Hepatocyte (in vitro differentiated cells): ENCODE measurements around the gene RBBP8NL. TPM values are rescaled to one million over a fixed set of nuclear protein-coding genes. Genes with fewer than 3 reads are reported as not detected.

Experiments used
- DNase-seq: peaks from one replicate; pipeline ENCODE4 v3.0.0-alpha.2; 2016; ENCODE audit warnings: low spot score
- H2AFZ ChIP-seq: fragments of 200-600 bp; sonication (generic); 2 replicates; pipeline ENCODE4 v1.6.0; 2016; ENCODE audit warnings: antibody characterized with exemption, mild to moderate bottlenecking
- H3K27ac ChIP-seq: fragments of 200-600 bp; sonication (generic); 2 replicates; pipeline ENCODE4 v1.5.1; 2016; ENCODE audit warnings: mild to moderate bottlenecking
- H3K27me3 ChIP-seq: fragments of 200-600 bp; sonication (generic); 2 replicates; pipeline ENCODE4 v1.6.1; 2016
- H3K36me3 ChIP-seq: fragments of 200-600 bp; sonication (generic); replicated peaks from 2 replicates; pipeline ENCODE4 v1.5.1; 2016; ENCODE audit warnings: low read depth; ENCODE audit not compliant: insufficient read depth
- H3K4me1 ChIP-seq: fragments of 200-600 bp; sonication (generic); 2 replicates; pipeline ENCODE4 v1.5.1; 2016; ENCODE audit warnings: mild to moderate bottlenecking, moderate library complexity; ENCODE audit not compliant: insufficient read depth
- H3K4me2 ChIP-seq: fragments of 200-600 bp; sonication (generic); 2 replicates; pipeline ENCODE4 v1.6.0; 2016
- H3K4me3 ChIP-seq: fragments of 200-600 bp; sonication (generic); 2 replicates; pipeline ENCODE4 v1.5.1; 2016; ENCODE audit warnings: mild to moderate bottlenecking
- H3K79me2 ChIP-seq: fragments of 200-600 bp; sonication (generic); 2 replicates; pipeline ENCODE4 v1.6.0; 2017; ENCODE audit warnings: mild to moderate bottlenecking
- H3K9me2 ChIP-seq: fragments of 200-600 bp; sonication (generic); replicated peaks from 2 replicates; pipeline ENCODE4 v1.6.0; 2017; ENCODE audit warnings: mild to moderate bottlenecking; ENCODE audit not compliant: insufficient read depth
- H3K9me3 ChIP-seq: fragments of 200-600 bp; sonication (generic); 2 replicates; pipeline ENCODE4 v1.5.1; 2016; ENCODE audit warnings: low read depth, mild to moderate bottlenecking
- H4K20me1 ChIP-seq: fragments of 200-600 bp; sonication (generic); 2 replicates; pipeline ENCODE4 v1.6.0; 2016; ENCODE audit warnings: mild to moderate bottlenecking; ENCODE audit not compliant: insufficient read depth, poor library complexity, severe bottlenecking
- CTCF ChIP-seq: fragments of 200-600 bp; sonication (generic); IDR thresholded peaks from 2 replicates; pipeline ENCODE4 v1.5.1; 2016; ENCODE audit warnings: antibody characterized with exemption, mild to moderate bottlenecking; ENCODE audit not compliant: poor library complexity
- EZH2 ChIP-seq: fragments of 200-600 bp; sonication (generic); IDR thresholded peaks from 2 replicates; pipeline ENCODE4 v1.6.1; 2016; ENCODE audit warnings: antibody characterized with exemption, mild to moderate bottlenecking, borderline replicate concordance
- EZH2phosphoT487 ChIP-seq: fragments of 200-600 bp; sonication (generic); IDR thresholded peaks from one replicate; pipeline ENCODE4 v1.6.1; 2018; ENCODE audit warnings: antibody characterized with exemption, mild to moderate bottlenecking, low read depth, moderate library complexity; ENCODE audit not compliant: unreplicated experiment, severe bottlenecking
- WGBS: methylation state at CpG from one replicate; pipeline ENCODE4 v1.1.6; 2016; ENCODE audit warnings: low lambda C conversion rate; ENCODE audit errors: missing lambda C conversion rate; 5-methylcytosine and 5-hydroxymethylcytosine counted together
- polyA plus RNA-seq: library from polyadenylated mRNA; unstranded; fragments of >200 nt; fragmentation: Nextera tagmentation; extraction: Ambion mirVana; gene quantifications from 2 replicates; pipeline ENCODE4 v1.2.1, GENCODE V29; 2016
- total RNA-seq: library from RNA; depleted of rRNA; stranded (reverse); fragments of >200 nt; gene quantifications from 2 replicates; pipeline ENCODE4 v1.2.3, GENCODE V29; 2014

The RBBP8NL gene
- total and polyA plus RNA-seq, 2 experiments from 2014 or later: 5.7 to 6.4 TPM

GRCh38 chr20:62424249-62425107, 2.9 kb downstream of the RBBP8NL start:
- Histone ChIP-seq H3K4me1 (peaks cover 48% of the 10 kb centered on the region), H3K9me3 (no peaks in the 10 kb centered on the region), H3K27ac (peak overlapping the region; percentile 55), H3K4me3 (no peak overlapping the region), H2AFZ (no peak overlapping the region), H4K20me1 (no peaks in the 10 kb centered on the region), H3K9me2 (no peaks in the 10 kb centered on the region), H3K36me3 (no peaks in the 10 kb centered on the region), H3K4me2 (peak overlapping the region; percentile 46), H3K79me2 (peaks cover 8% of the 10 kb centered on the region), H3K27me3 (no peaks in the 10 kb centered on the region)
- no peak for TF ChIP-seq EZH2
- no peak for TF ChIP-seq CTCF
- no peak for TF ChIP-seq EZH2phosphoT487
- DNase-seq: no peak
- whole genome bisulfite sequencing: 68% methylated on average over 21 of the region's 23 CpGs

- no peaks in the 10 kb centered on the region for H3K27me3 ChIP-seq
- no peak overlapping the region for H2AFZ ChIP-seq
- H3K9me2 ChIP-seq: no peaks in the 10 kb centered on the region
- no peak overlapping the region for H3K4me3 ChIP-seq
- DNase-seq: no peak
- WGBS: 80% methylated on average over 9 of the region's 10 CpGs
- no peak for TF ChIP-seq EZH2phosphoT487
- TF ChIP-seq CTCF: no peak
- TF ChIP-seq EZH2: no peak
- no peaks in the 10 kb centered on the region for H3K36me3 ChIP-seq
- H3K27ac ChIP-seq: no peak overlapping the region
- no peak overlapping the region for H3K4me2 ChIP-seq
- no peaks in the 10 kb centered on the region for H3K9me3 ChIP-seq
- H3K4me1 ChIP-seq: peaks cover 37% of the 10 kb centered on the region
- no peaks in the 10 kb centered on the region for H4K20me1 ChIP-seq
- peaks cover 8% of the 10 kb centered on the region for H3K79me2 ChIP-seq
These were observed 4.0 kb downstream of the RBBP8NL start for GRCh38 chr20:62423326-62423706.

- Histone ChIP-seq H2AFZ (no peak overlapping the region), H3K36me3 (no peaks in the 10 kb centered on the region), H3K4me1 (peaks cover 31% of the 10 kb centered on the region), H3K4me3 (no peak overlapping the region), H3K4me2 (no peak overlapping the region), H3K27ac (no peak overlapping the region), H4K20me1 (no peaks in the 10 kb centered on the region), H3K9me2 (no peaks in the 10 kb centered on the region), H3K79me2 (peaks cover 8% of the 10 kb centered on the region), H3K9me3 (no peaks in the 10 kb centered on the region), H3K27me3 (no peaks in the 10 kb centered on the region)
- WGBS: 91% methylated on average over 16 of the region's 20 CpGs
- TF ChIP-seq CTCF (no peak), EZH2phosphoT487 (no peak), EZH2 (no peak)
- DNase-seq: no peak
These were observed 4.6 kb downstream of the RBBP8NL start for GRCh38 chr20:62422636-62423325.
